ENCODE data around the gene PRODH. TPM values are rescaled to one million over a fixed set of nuclear protein-coding genes. Genes with fewer than 3 reads are reported as not detected.

Gene PRODH
- polyA plus RNA-seq, 3 donors: not detected

GRCh38 chr22:18933914-18934313 lies 2.2 kb downstream of the PRODH start:
- Histone ChIP-seq H3K27ac (ENCODE audit: low read depth in 1 of 2, low read length in 2 of 2) (no peak overlapping the region), H3K36me3 (replicated peaks in 1 of 2; ENCODE audit: control insufficient read depth in 1 of 2, insufficient read depth in 2 of 2, low read length in 2 of 2) (no peaks in the 10 kb centered on the region), H4K20me1 (ENCODE audit: insufficient read depth, low read length) (no peaks in the 10 kb centered on the region), H3K4me1 (ENCODE audit: control insufficient read depth in 1 of 2, insufficient read depth in 2 of 2, low read length in 2 of 2) (no peaks in the 10 kb centered on the region), H3K79me2 (ENCODE audit: insufficient read depth, low read length) (no peaks in the 10 kb centered on the region), H3K4me2 (replicated peaks; ENCODE audit: extremely low read depth, low read length, poor library complexity, severe bottlenecking) (no peak overlapping the region), H3K27me3 (ENCODE audit: control insufficient read depth in 2 of 2, insufficient read depth in 2 of 2, low read length in 2 of 2) (no peaks in the 10 kb centered on the region), H2AFZ (ENCODE audit: insufficient read depth, low read depth, low read length, poor library complexity, severe bottlenecking) (no peak overlapping the region), H3K4me3 (replicated peaks in 1 of 3; ENCODE audit: low read depth in 2 of 3, low read length in 3 of 3) (no peak overlapping the region), H3K9ac (ENCODE audit: insufficient read depth, low read length, poor library complexity, severe bottlenecking) (no peak overlapping the region), H3K9me3 (replicated peaks in 1 of 2; ENCODE audit: control insufficient read depth in 1 of 2, insufficient read depth in 1 of 2, low read length in 2 of 2) (no peaks in the 10 kb centered on the region)
- no peak for TF ChIP-seq CTCF (IDR thresholded peaks at IDR 0.05)
- intact Hi-C loops (cut with micrococcal nuclease): no loop called here
- Mint-ChIP-seq H3K4me3 (no peak overlapping the region), H3K27ac (no peak overlapping the region), H3K36me3 (no peaks in the 10 kb centered on the region), H3K4me1 (no peaks in the 10 kb centered on the region), H3K27me3 (ENCODE audit: low read depth in 3 of 3) (no peaks in the 10 kb centered on the region), H3K9me3 (no peaks in the 10 kb centered on the region)
- no peak for DNase-seq
- no CpG with 5 or more reads among the region's 7 CpGs for WGBS (ENCODE audit: insufficient coverage)

DNA sequence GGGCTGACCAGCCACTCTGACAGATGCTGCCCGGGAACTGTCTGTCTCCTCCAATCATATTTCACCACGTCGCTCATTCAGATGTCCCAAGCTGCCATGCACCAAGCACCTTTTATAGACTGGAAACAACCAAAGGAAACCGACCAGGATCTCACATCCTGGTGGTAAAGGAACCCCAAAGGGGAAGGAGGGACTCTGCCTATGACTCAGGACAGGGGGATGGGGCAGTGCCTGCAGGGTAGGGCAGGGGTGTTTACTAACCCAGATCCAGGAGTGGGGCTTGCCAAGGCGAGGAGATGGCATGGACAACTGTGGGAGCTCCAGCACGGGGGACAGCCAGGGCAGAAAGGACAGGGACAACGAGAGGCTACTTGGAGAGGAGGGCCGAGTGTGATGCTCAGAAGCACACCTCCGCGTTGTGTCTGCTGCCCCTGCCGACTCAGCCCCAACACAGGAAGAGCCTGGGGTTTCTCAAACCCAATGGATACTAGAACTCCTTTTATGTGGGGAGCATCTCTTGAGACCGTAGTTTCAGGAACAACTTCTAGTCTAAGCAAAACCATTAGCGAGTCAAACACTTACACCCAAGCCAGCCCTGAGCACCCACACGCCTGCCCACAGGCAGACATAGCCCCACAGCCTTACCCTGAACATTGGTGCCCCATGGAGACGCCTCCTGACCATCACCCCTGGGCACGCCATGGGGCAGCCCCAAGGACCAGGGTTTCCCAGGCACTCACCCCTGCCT lies 4.0 kb downstream of the PRODH start:
- TF ChIP-seq CTCF (IDR thresholded peaks at IDR 0.05): no peak
- DNase-seq: no peak
- intact Hi-C loops (cut with micrococcal nuclease): no loop called here
- Histone ChIP-seq H3K9me3 (replicated peaks in 1 of 2; ENCODE audit: control insufficient read depth in 1 of 2, insufficient read depth in 1 of 2, low read length in 2 of 2) (no peaks in the 10 kb centered on the region), H3K79me2 (ENCODE audit: insufficient read depth, low read length) (no peaks in the 10 kb centered on the region), H3K4me1 (ENCODE audit: control insufficient read depth in 1 of 2, insufficient read depth in 2 of 2, low read length in 2 of 2) (no peaks in the 10 kb centered on the region), H3K27ac (ENCODE audit: low read depth in 1 of 2, low read length in 2 of 2) (no peak overlapping the region), H3K4me2 (replicated peaks; ENCODE audit: extremely low read depth, low read length, poor library complexity, severe bottlenecking) (no peak overlapping the region), H3K4me3 (replicated peaks in 1 of 3; ENCODE audit: low read depth in 2 of 3, low read length in 3 of 3) (no peak overlapping the region), H3K9ac (ENCODE audit: insufficient read depth, low read length, poor library complexity, severe bottlenecking) (no peak overlapping the region), H3K36me3 (replicated peaks in 1 of 2; ENCODE audit: control insufficient read depth in 1 of 2, insufficient read depth in 2 of 2, low read length in 2 of 2) (no peaks in the 10 kb centered on the region), H2AFZ (ENCODE audit: insufficient read depth, low read depth, low read length, poor library complexity, severe bottlenecking) (no peak overlapping the region), H3K27me3 (ENCODE audit: control insufficient read depth in 2 of 2, insufficient read depth in 2 of 2, low read length in 2 of 2) (no peaks in the 10 kb centered on the region), H4K20me1 (ENCODE audit: insufficient read depth, low read length) (no peaks in the 10 kb centered on the region)
- no CpG with 5 or more reads among the region's 16 CpGs for WGBS (ENCODE audit: insufficient coverage)
- Mint-ChIP-seq H3K4me1 (no peaks in the 10 kb centered on the region), H3K9me3 (no peaks in the 10 kb centered on the region), H3K27ac (no peak overlapping the region), H3K4me3 (no peak overlapping the region), H3K27me3 (ENCODE audit: low read depth in 3 of 3) (no peaks in the 10 kb centered on the region), H3K36me3 (no peaks in the 10 kb centered on the region)

Measured in CD14-positive monocyte (primary cell).